Peyer's patch (tissue), 4 donors: Measurements from ENCODE around the gene ZBTB12.

ENCODE experiments used
- POLR2A ChIP-seq, 2 donors: fragments of 450-650 bp; IDR thresholded peaks; one replicate each; pipeline ENCODE4 v1.5.1; 2017; ENCODE audit warnings: antibody characterized with exemption in 2 of 2, mild to moderate bottlenecking in 2 of 2, moderate library complexity in 2 of 2
- TF ChIP-seq, protein P1 (sequence below), 6 experiments: fragments of 450-650 bp in 4 of 6; fragments of 200-600 bp in 2 of 6; sonication (generic) in 1 of 6; IDR thresholded peaks; one replicate each; pipeline ENCODE4 v1.5.1; 2017 to 2019; ENCODE audit warnings: antibody characterized with exemption in 6 of 6, mild to moderate bottlenecking in 3 of 6, moderate library complexity in 1 of 6

DNA sequence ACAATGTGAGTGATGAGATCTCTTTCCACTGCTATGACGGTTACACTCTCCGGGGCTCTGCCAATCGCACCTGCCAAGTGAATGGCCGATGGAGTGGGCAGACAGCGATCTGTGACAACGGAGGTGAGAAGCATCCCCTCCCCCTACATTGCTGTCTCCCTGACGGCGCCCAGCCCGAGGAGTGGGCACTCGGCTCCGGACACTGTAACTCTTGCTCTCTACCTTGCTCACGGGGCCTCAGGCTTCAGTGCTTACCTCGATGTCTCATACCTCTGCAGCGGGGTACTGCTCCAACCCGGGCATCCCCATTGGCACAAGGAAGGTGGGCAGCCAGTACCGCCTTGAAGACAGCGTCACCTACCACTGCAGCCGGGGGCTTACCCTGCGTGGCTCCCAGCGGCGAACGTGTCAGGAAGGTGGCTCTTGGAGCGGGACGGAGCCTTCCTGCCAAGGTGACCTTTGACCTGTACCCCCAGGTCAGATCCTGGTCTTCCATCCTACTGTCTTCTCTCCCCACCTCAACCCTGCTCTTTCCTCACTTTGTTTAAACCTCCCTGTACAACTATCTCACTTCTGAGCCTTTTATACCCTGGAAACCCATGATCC, 45.3 kb upstream of the ZBTB12 start:
- TF ChIP-seq, protein P1, sequence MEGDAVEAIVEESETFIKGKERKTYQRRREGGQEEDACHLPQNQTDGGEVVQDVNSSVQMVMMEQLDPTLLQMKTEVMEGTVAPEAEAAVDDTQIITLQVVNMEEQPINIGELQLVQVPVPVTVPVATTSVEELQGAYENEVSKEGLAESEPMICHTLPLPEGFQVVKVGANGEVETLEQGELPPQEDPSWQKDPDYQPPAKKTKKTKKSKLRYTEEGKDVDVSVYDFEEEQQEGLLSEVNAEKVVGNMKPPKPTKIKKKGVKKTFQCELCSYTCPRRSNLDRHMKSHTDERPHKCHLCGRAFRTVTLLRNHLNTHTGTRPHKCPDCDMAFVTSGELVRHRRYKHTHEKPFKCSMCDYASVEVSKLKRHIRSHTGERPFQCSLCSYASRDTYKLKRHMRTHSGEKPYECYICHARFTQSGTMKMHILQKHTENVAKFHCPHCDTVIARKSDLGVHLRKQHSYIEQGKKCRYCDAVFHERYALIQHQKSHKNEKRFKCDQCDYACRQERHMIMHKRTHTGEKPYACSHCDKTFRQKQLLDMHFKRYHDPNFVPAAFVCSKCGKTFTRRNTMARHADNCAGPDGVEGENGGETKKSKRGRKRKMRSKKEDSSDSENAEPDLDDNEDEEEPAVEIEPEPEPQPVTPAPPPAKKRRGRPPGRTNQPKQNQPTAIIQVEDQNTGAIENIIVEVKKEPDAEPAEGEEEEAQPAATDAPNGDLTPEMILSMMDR (IDR thresholded peaks at IDR 0.05) = no peak
- TF ChIP-seq POLR2A (IDR thresholded peaks at IDR 0.05) = no peak
